PC-9 (cell line): ENCODE data around the gene AADACL4. TPM values are rescaled to one million over a fixed set of nuclear protein-coding genes. Genes with fewer than 3 reads are reported as not detected.

Experiments used
- BruUV-seq: library from RNA; stranded (reverse); fragments of 400-500 nt; replicated peaks from 2 replicates; lab custom pipeline; 2021; lab: Mats Ljungman, UMichigan
- CTCF ChIA-PET: fragments of 300-600 bp; sonication (Branson Sonifier 250); formaldehyde crosslinking; loops from one replicate; lab custom pipeline; 2022; ENCODE audit warnings: antibody characterized with exemption; lab: Charles Lee
- POLR2A ChIA-PET: fragments of 300-600 bp; sonication (Branson Sonifier 250); formaldehyde crosslinking; loops from one replicate; lab custom pipeline; 2022; ENCODE audit warnings: antibody characterized with exemption; ENCODE audit not compliant: unreplicated experiment; lab: Charles Lee
- DNase-seq, 2 experiments: peaks; one replicate each; pipeline versions ENCODE4 v3.0.0 to v3.0.0-alpha.2; 2015 to 2022; ENCODE audit warnings: mixed read lengths in 1 of 2
- H2AFZ ChIP-seq: fragments of 200-600 bp; sonication (generic); 2 replicates; pipeline ENCODE4 v1.8.1; 2017; ENCODE audit warnings: antibody characterized with exemption
- H3F3A ChIP-seq: fragments of 200-600 bp; sonication (generic); 2 replicates; pipeline ENCODE4 v1.8.1; 2017; ENCODE audit warnings: antibody characterized with exemption, mild to moderate bottlenecking, low read depth; ENCODE audit not compliant: insufficient read depth
- H3K27ac ChIP-seq: fragments of 200-600 bp; sonication (generic); 2 replicates; pipeline ENCODE4 v1.6.1; 2016; ENCODE audit warnings: mixed run types
- H3K27me3 ChIP-seq: fragments of 200-600 bp; sonication (generic); 2 replicates; pipeline ENCODE4 v1.6.1; 2016; ENCODE audit warnings: low read depth, mixed run types; ENCODE audit not compliant: insufficient read depth
- H3K36me3 ChIP-seq: fragments of 200-600 bp; sonication (generic); 2 replicates; pipeline ENCODE4 v1.6.1; 2016; ENCODE audit warnings: low read depth, mixed run types
- H3K4me1 ChIP-seq: fragments of 200-600 bp; sonication (generic); replicated peaks from 2 replicates; pipeline ENCODE4 v1.6.1; 2016; ENCODE audit warnings: mixed run types; ENCODE audit not compliant: insufficient read depth
- H3K4me2 ChIP-seq: fragments of 200-600 bp; sonication (generic); 2 replicates; pipeline ENCODE4 v1.6.1; 2017; ENCODE audit warnings: mixed run types
- H3K4me3 ChIP-seq: fragments of 200-600 bp; sonication (generic); 2 replicates; pipeline ENCODE4 v1.6.1; 2016; ENCODE audit warnings: mixed run types
- H3K79me2 ChIP-seq: fragments of 200-600 bp; sonication (generic); 2 replicates; pipeline ENCODE4 v1.6.1; 2017; ENCODE audit warnings: low read depth, mixed run types
- H3K9me2 ChIP-seq: fragments of 200-600 bp; sonication (generic); 2 replicates; pipeline ENCODE4 v1.8.1; 2017; ENCODE audit warnings: mild to moderate bottlenecking; ENCODE audit not compliant: insufficient read depth
- H3K9me3 ChIP-seq: fragments of 200-600 bp; sonication (generic); 2 replicates; pipeline ENCODE4 v1.8.1; 2016; ENCODE audit warnings: low read depth; ENCODE audit not compliant: insufficient read depth
- H4K20me1 ChIP-seq: fragments of 200-600 bp; sonication (generic); 2 replicates; pipeline ENCODE4 v1.8.1; 2017; ENCODE audit not compliant: insufficient read depth
- CTCF ChIP-seq: fragments of 200-600 bp; sonication (generic); conservative IDR thresholded peaks from 2 replicates; pipeline ENCODE4 v1.6.1; 2017; ENCODE audit warnings: mixed run types, antibody characterized with exemption, mild to moderate bottlenecking, moderate library complexity
- EZH2 ChIP-seq: fragments of 200-600 bp; sonication (generic); IDR thresholded peaks from 2 replicates; pipeline ENCODE4 v1.8.0; 2017; ENCODE audit warnings: antibody characterized with exemption, low read depth
- intact Hi-C: fragments of 100-400 bp; cut with micrococcal nuclease; formaldehyde crosslinking; loops from one replicate; pipeline ENCODE4 v1.10.0; 2022; ENCODE audit not compliant: unreplicated experiment
- total RNA-seq: library from RNA; stranded (reverse); gene quantifications from 2 replicates; pipeline ENCODE4 v1.2.3, GENCODE V29; 2021

The AADACL4 gene
- total RNA-seq, 1 experiment from 2014 or later, result not detected

- ChIA-PET CTCF (no interaction called here), POLR2A (no interaction called here)
- H3K27ac ChIP-seq, result no peak overlapping the region
- no TSS peak for BruUV-seq
- H2AFZ ChIP-seq, result no peak overlapping the region
- H4K20me1 ChIP-seq, result no peaks in the 10 kb centered on the region
- H3F3A ChIP-seq, result no peaks in the 10 kb centered on the region
- no peak for DNase-seq
- TF ChIP-seq CTCF, result no peak
- no peak for TF ChIP-seq EZH2
- H3K9me2 ChIP-seq, result no peaks in the 10 kb centered on the region
- no peak overlapping the region for H3K4me2 ChIP-seq
- no peaks in the 10 kb centered on the region for H3K4me1 ChIP-seq
- no peaks in the 10 kb centered on the region for H3K79me2 ChIP-seq
- H3K4me3 ChIP-seq, result no peak overlapping the region
- intact Hi-C loops, result no loop called here
- 0 out of 2 replicates have a peak, but pooled peaks cover 2% of the 10 kb centered on the region for H3K9me3 ChIP-seq
- H3K27me3 ChIP-seq, result no peaks in the 10 kb centered on the region
- no peaks in the 10 kb centered on the region for H3K36me3 ChIP-seq
Observed at GRCh38 chr1:12634696-12635202, 9.1 kb upstream of the AADACL4 start.

GRCh38 chr1:12636098-12636950, 7.6 kb upstream of the AADACL4 start:
- no peaks in the 10 kb centered on the region for H4K20me1 ChIP-seq
- no peak overlapping the region for H3K27ac ChIP-seq
- H3K4me1 ChIP-seq, result no peaks in the 10 kb centered on the region
- no peak overlapping the region for H3K4me3 ChIP-seq
- intact Hi-C loops, result no loop called here
- no peak for DNase-seq
- ChIA-PET CTCF (no interaction called here), POLR2A (no interaction called here)
- no peak overlapping the region for H3K4me2 ChIP-seq
- no peaks in the 10 kb centered on the region for H3K79me2 ChIP-seq
- BruUV-seq, result no TSS peak
- no peak for TF ChIP-seq EZH2
- TF ChIP-seq CTCF, result no peak
- no peak overlapping the region for H2AFZ ChIP-seq
- no peaks in the 10 kb centered on the region for H3K27me3 ChIP-seq
- H3K9me2 ChIP-seq, result no peaks in the 10 kb centered on the region
- no peaks in the 10 kb centered on the region for H3F3A ChIP-seq
- H3K9me3 ChIP-seq, result 0 out of 2 replicates have a peak, but pooled peaks cover 2% of the 10 kb centered on the region
- no peaks in the 10 kb centered on the region for H3K36me3 ChIP-seq

GRCh38 chr1:12637693-12638092, 6.2 kb upstream of the AADACL4 start:
- H3K4me3 ChIP-seq, result no peak overlapping the region
- no peaks in the 10 kb centered on the region for H3K27me3 ChIP-seq
- H3K4me2 ChIP-seq, result no peak overlapping the region
- H4K20me1 ChIP-seq, result no peaks in the 10 kb centered on the region
- no peaks in the 10 kb centered on the region for H3K9me2 ChIP-seq
- no peak overlapping the region for H3K27ac ChIP-seq
- TF ChIP-seq CTCF (no peak), EZH2 (no peak)
- no peak overlapping the region for H2AFZ ChIP-seq
- no peaks in the 10 kb centered on the region for H3F3A ChIP-seq
- H3K9me3 ChIP-seq, result 0 out of 2 replicates have a peak, but pooled peaks cover 2% of the 10 kb centered on the region
- no peaks in the 10 kb centered on the region for H3K79me2 ChIP-seq
- ChIA-PET CTCF (interaction anchor here (0.7 kb wide), 1 partner anchor 340 kb away, joined by 5 read pairs; no protein-coding TSS in a partner anchor), POLR2A (no interaction called here)
- no peaks in the 10 kb centered on the region for H3K4me1 ChIP-seq
- H3K36me3 ChIP-seq, result no peaks in the 10 kb centered on the region
- no peak for DNase-seq
- intact Hi-C loops, result no loop called here
- no TSS peak for BruUV-seq
